CD4-positive, alpha-beta T cell treated with Interleukin-15 for 4 hours (primary cell): Measurements from ENCODE around the gene BCKDHB.
"Not testable (repeated sequence)": the region's sequence is repeated elsewhere in the genome, so short reads cannot be mapped to it uniquely, and the experiment has no call there.

Experiments used
- DNase-seq: peaks from one replicate; pipeline ENCODE4 v3.0.0-alpha.2; 2020; ENCODE audit warnings: low spot score

The BCKDHB gene

DNA sequence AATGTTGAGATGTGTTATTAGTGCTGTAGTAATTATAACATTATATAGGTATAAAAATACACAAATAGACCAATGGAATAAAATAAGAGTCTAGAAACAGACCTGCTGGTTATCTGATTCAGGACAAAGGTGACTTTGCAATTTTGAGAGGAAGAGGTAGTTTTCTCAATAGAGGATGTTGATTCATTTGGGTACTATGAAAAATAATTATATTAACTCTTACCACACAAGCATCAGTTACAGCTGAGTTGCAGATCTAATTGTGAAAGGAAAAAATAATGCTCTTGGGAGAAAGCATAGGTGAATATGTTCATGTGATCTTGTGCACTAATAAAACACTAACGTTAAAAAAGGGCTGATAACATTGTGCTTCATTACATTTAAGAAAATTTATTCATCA is 103.0 kb downstream of the BCKDHB start:
- no peak for DNase-seq

DNA sequence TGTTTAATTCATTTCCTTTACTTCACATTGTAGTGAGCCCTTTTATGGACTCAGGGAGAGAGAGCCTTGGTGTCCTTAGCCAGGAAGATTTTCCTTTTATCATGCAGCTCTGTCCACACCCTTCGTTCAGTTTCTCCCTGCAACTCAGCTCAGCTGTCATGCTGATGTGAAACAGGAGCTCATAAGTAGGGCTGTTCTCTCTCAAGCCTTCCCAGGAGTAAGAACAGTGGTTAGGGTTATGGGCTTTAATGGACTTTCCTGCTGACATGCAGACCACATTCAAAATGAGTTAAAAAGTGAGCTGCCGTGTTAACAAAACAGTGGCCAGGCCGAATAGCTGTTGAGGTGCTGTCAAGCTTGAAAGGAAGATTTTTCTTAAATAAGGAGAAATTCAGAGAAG is 104.1 kb downstream of the BCKDHB start:
- DNase-seq = no peak

DNA sequence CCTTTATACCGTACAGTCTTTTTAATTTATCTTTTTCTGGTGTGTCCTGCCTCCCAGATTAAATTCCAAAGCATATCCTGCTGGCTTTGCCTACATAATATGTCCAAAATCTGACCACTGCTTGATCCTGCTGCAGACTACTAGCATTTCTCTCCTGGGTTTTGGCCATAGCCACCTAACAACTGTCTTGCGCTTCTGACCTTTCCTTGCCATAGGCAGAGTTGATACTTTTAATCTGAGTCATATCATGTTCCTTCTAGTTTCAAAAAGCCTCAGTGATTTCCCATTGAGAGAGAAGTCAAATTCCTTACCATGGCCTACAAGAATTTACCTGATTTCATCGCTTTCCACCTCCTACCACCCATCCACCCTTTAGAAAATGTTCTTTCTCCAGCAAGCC is 104.8 kb downstream of the BCKDHB start:
- no peak for DNase-seq

DNA sequence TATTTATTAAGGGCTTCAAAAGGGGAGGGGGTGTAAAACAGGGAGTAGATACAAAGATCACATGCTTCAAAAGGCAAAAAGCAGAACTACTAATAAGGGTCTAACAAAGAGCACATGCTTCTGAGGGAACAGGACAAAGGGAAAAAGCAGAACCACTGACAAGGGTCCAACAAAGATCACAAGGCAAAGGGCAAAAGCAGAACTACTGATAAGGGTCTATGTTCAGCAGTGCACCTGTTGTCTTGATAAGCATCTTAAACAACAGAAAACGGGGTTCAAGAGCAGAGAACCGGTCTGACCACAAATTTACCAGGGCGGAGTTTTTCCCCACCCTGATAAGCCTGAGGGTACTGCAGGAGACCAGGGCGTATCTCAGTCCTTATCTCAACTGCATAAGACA is 105.4 kb downstream of the BCKDHB start:
- not testable (repeated sequence) for DNase-seq

DNA sequence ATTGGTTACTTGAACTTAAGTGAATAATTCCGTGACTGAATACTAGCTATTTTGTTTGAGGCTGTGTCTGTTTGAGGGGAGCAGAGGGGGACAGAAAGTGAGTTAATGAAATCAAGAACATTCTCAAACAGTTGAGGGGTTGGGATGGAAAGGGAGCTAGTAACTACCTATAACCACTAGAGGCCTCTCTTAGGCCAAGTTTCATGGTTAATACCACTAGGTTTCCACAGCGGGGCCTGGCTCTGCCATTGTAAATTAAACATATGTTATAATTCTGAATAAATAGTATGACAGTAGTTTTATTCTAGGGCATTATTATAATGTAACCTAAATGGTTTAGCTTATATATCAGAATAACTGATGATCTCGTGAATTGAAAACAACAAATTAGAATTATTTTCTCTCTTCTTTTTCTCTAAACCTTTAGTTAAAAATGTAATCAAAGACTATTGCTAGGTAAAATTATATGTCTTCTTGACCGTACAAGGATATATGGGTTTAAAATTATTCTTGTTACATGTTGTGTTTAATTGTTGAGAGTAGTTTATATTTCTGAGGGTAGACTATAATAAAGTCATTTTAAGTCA is 108.1 kb downstream of the BCKDHB start:
- peak; percentile 9 for DNase-seq

DNA sequence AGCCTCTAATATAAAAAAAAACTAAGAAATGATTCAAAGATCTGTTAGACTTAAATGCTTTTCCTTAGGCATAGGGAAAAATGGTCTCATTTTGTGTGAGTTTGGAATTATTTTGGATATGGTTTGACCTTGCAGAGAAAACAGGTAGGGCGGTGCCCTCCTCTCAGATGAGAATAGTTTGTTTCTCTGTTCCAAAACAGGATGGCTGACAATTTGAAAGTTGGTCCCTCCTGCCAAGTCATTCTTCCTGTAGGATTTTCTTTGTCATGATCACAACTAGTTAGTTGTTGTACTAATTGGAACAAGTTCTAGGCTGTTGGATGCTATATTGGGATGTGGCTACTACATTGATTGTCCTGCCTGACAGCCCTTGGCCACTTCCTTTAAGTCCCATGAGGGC is 108.6 kb downstream of the BCKDHB start:
- DNase-seq = no peak

DNA sequence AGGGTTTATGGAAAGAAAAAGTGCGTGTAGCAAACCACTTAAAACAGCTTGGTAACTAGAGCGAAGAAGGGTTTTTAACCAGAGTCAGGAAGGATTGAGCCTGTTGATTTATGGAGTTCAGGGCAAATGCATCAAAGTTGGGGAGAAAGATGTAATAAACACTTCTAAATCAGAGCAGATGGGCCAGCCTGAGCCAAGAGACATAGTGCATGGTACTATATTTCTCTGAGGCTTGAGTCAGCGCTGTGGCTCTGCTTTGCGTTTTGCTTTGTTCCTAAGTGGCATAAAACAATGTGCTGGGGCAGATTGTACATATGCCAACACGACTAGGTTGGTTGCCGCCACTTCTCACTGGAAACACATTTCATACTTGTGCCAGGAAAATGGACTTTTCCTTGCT is 111.3 kb downstream of the BCKDHB start:
- DNase-seq = no peak

DNA sequence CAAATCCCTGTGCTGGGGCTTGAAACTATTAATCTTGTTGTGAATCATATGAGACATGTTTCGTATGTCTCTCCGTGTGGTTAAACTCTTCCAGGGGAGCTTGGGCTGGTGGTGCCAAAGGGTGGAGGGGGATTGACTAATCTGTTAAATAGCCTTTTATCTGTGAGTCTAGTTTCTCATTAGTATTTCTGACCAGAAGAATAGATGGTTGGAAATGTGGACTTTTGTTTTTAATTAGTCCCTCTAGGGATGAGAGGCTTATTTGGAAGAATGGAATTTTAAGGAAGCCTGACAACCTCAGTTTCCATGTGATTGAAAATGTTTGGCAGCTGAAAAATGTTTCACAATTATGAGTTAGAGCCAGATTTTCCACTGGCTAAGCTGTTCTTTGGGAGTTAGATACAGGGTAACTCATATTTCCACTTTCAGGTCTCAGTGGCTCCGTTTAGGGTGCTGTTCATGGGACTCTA is 117.3 kb downstream of the BCKDHB start:
- no peak for DNase-seq

DNA sequence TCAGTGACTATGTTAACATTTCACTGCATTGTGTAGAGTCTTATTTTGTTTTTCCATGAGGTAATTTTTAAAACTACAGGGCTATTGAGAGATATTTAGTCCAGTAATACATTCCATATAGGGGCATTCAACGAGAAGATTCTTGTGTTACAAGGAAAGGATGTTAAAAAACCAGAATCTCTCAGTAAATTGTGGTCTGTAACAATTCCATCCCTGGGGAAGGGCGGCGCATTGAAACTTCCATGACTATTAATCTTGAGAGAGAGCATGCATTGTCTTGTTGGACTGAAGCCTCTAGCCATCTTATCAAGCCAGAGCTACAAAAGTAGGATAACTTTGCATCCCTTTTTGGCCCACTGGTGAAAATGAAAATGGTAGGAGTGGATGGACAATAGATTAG is 119.7 kb downstream of the BCKDHB start:
- DNase-seq = no peak

DNA sequence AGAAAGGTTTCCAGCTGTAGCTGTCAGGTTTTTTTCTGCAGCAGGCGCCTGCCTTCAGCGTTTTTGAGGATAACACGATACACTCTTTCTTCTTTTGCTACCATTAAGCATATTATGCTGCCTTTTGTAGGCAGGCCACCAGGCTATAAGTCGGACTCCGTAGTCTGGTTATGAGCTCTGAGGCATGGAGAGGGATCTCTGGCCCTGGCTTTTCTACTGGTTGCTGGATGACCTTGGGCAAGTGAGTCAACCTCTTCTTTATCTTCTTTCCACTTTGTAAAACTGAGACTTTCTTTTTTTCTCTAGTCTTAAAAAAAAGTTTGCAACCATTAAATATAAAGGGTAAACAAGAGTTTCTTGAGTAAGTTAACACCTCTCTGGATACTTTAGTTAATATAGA is 120.2 kb downstream of the BCKDHB start:
- DNase-seq = no peak

DNA sequence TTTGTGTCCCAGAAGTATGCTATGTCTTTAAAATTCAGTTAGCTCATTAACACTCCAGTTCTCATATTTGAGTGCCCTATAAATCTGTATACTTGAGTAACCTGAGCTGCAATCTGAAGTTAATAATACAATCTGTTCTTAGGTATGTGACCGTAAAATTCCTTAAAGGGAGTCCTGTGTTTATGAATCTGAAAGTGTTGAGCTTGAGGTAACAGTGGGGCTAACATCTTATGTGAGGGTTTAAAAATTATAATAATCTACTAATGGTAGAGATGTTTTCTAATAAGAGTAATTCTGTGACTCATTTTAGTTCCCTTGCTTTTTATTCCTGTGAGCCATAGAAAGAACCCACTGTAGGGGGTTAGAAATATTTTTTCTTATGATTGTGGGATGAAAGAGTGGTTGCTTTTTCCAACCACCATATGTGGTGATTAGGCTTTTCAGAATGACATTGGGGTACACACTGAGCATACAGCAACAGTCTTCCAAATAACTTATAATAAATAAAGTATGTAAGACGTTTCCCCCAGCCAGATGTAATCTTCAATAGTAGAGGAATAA is 121.2 kb downstream of the BCKDHB start:
- no peak for DNase-seq

DNA sequence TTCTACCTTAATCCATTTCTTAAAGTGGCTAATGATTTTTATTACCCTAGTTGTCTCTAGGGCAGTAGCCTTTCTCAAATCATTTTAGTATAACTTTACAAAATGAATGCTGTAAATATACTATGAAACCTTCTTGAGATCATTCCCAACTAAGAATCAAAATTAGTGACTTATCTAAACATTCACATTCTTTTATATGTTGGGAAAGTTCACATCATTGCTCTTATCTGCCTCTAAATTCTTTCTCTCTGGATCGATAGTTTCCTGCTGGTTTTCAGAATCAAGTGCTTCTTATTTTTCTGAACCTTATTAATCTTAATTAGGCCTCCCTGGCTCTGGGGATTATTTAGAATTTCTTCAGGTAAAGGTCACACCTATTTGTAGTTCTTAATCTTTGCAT is 126.8 kb downstream of the BCKDHB start:
- DNase-seq = no peak

DNA sequence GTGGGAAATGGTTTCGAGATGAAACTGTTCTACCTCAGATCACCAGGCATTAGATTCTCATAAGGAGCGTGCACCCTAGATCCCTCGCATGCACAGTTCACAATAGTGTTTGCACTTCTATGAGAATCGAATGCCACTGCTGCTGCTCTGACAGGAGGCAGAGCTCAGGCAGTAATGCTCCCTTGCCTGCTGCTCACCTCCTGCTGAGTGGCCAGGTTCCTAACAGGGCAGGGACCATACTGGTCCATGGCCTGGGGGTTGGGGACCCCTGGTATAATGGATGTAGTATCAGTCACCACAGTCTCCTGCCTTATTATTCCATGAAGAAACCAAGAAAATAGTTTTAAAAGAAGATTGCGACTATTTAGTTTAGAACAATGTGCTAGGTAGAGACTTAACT is 127.5 kb downstream of the BCKDHB start:
- DNase-seq = no peak

DNA sequence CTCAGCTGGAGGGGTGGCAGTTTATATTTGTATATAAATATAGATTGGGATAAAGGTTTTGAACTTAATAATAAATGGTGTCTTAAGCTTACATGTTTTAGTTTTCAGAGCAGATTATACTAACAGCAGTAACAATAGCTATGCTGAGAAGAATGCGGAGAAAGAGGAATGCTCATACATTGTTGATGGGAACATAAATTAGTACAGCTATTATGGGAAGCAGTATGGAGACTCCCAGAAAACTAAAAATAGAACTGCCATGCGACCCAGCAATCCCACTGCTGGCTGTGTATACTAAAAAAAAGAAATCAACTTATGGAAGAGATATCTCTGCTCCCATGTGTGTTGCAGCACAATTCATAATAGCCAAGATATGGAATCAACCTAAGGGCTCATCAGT is 127.9 kb downstream of the BCKDHB start:
- no peak for DNase-seq

DNA sequence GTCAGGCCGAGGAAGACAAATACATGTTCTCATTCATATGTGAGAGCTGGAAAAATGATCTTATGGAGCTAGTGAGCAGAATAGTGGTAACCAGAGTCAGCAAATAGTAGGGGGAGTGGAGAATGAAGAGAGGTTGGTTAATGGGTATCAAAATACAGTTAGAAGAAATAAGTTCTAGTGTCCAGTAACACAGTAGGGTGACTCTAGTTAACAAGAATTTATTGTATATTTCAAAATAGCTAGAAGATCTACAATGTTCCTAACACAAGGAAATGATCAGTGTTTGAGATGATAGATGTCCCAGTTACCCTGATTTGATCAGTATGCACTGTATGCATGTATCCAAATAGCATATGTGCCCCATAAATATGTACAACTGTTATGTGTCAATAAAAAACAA is 128.4 kb downstream of the BCKDHB start:
- no peak for DNase-seq

DNA sequence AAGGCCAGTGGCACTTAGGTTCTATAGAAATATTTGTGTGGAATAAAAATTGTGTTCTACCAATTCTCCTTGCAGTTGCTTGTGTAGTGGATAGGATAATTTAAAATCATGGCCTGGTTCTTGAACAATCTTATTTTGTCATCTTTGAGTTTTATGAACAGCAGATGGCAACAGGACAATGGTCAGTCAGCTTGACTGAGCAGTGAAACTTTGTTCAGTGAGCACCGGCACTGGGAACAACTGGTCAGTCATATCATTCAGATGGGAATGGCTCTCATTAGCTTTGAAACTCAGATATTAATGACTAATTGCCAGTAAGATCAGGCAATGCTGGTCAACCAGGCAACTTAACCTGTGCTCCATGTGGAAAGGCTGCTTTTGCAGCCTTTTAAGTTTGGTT is 129.2 kb downstream of the BCKDHB start:
- DNase-seq = no peak

DNA sequence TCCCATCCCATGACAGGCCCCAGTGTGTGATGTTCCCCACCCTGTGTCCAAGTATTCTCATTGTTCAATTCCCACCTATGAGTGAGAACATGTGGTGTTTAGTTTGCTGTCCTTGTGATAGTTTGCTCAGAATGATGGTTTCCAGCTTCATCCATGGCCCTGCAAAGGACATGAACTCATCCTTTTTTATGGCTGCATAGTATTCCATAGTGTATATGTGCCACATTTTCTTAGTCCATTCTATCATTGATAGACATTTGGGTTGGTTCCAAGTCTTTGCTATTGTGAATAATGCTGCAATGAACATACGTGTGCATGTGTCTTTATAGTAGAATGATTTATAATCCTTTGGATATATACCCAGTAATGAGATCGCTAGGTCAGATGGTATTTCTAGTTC is 132.3 kb downstream of the BCKDHB start:
- DNase-seq = not testable (repeated sequence)

DNA sequence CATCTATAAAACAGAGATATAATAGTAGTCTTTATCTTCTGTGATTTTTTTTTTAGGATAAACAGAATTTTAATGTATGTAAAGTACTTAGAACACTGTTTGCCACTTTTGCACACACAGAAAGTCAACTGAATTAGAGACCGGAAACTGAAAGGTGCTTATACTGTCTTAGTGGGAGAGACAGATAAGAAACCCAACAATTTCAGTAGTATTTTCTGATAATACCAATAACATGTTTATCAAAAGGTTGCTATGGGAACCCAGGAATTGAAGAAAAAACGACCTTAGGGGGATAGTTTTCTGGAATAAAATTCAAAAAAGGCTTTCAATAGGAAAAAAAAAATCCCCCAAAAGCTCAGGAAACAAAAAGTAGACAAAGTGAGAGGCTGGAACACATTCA is 138.6 kb downstream of the BCKDHB start:
- no peak for DNase-seq

DNA sequence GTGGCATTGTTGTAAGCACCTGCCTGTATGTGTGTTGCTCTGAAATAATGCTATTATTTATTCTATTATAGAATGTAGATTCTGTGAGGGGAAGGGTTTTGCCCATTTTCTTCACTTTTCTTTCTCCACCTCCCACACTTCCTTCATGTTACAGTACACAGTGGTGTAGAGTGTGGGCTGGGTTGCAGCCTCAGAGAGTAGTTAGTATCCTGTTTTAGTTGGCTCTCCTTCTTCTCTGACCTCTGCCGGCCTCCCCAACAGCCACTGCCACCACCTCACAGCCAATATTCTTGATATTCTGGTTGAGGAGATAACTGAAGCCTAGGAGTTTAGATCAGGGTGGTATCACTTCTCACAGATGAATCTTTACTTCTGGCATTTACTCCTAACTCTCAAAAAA is 143.4 kb downstream of the BCKDHB start:
- no peak for DNase-seq

DNA sequence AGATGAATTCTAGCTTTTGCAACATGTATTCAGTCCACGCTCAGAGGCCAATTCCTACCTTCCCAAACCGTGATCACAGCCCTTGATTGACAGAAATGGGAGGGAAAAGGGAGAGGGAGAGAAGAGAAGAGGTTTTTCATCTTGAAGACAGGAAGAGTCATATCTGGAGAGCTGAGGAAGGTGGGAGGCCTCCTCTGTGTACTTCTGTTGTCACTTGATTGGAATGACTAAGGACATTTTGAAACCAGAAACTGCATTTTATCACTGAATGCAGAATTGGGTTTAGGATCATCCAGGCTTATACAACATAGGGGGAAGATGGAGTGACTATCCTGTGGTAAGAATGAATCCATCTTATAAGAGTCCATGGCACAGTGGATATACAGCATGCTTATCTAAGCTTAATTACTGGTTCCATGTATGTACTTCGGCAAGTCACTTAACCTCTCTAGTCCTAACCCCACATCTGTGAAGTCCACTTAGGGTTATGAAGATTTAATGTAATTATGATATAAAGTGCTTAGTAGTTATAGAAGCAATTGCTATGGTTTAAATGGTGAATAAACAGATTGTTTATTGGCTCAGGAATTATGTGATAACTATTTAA is 144.0 kb downstream of the BCKDHB start:
- DNase-seq = no peak

DNA sequence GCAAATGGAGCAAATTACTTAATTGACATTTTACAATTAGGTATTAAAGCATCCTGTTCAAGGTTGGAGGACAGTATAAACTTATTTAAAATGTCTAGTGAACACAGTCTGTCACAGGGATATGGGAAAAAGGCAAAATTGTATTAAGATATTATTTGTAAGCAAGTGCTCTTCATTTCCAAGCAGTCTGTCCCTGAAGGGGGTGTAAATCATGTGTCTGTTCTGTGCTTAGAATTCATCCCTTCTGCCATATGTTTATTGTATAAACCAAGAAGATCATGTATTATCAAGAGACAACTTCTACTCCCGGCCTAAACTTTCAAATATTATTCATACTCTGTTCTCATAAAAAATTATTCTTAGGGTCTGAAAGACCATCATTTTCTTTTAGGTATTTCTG is 144.8 kb downstream of the BCKDHB start:
- no peak for DNase-seq

DNA sequence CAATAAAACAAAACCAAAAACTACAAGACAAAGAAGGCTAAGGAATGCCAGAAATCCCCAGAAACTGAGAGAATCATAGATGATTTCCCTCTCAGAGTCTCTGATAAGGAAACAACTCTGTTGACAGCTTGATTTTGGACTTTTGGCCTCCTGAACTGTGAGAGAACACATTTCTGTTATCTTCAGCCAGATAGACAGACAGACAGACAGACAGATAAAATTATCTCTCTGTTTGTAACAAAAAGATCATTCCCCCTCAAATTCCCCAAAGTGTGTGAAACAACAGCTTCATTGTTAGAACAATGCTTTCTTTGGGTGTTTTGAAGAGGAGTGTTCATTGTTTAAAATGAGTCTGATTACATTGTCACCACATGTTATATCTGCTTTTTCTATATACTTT is 148.2 kb downstream of the BCKDHB start:
- DNase-seq = no peak

DNA sequence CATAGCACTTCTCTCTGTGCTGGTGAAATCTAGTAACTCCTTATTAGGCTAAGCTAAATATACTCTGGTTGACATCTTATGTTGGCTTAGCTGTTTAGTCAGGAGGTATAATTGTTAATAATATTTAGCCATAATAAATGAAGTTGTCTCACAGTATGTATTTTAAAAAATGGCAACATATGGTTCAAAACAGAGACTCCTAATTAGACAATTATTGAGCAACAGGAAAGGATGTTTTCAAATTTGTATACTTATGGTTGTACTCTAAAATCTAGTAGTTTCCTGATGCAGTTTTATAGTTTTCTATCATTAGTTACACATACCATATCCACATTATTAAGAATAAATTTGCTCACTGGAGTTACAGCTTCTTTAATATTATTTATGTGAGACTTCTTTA is 150.2 kb downstream of the BCKDHB start:
- no peak for DNase-seq

DNA sequence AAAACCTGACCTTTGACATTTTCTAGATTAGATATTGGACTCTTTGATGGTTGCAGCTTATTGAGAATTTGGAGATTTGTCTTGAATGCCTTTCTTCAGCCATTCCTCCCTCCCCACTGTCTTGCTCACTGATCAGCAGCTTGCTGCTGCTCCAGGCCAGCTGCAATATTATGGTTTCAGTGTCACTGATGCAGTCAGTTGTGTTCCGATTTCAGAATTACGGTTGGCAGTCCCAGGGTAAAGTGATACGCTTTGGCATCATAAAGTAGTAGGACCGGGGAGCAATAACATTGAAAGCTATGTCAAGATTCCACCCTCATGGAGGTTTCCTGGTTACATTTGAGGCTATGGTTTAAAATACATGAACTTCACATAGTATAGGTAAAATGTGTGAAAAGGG is 152.6 kb downstream of the BCKDHB start:
- no peak for DNase-seq
